GM12878 (cell line): ENCODE results near the gene DTNA. TPM values are rescaled to one million over a fixed set of nuclear protein-coding genes. Genes with fewer than 3 reads are reported as not detected.

Experiments used
- ATAC-seq: fragments of 200-7000 bp; cut with Tn5 transposase; 3 replicates; pipeline ENCODE4 v1.9.1; 2020; ENCODE audit warnings: mild to moderate bottlenecking, moderate library complexity
- BruUV-seq: library from RNA; stranded (reverse); fragments of 400-500 nt; replicated peaks from 2 replicates; lab custom pipeline; 2021; lab: Mats Ljungman, UMichigan
- CTCF ChIA-PET: fragments of 300-600 bp; sonication (Branson Sonifier 250); formaldehyde crosslinking; extraction: SDS; loops from one replicate; lab custom pipeline; 2021; ENCODE audit warnings: inconsistent platforms; lab: Yijun Ruan, JAX
- POLR2A ChIA-PET: fragments of 350-600 bp; formaldehyde crosslinking; extraction: SDS; loops from one replicate; lab custom pipeline; 2021; ENCODE audit warnings: inconsistent platforms; lab: Charles Lee
- RAD21 ChIA-PET: fragments of 300-600 bp; sonication (Branson Sonifier 250); formaldehyde crosslinking; loops from one replicate; lab custom pipeline; 2023; ENCODE audit warnings: antibody characterized with exemption; ENCODE audit not compliant: unreplicated experiment; lab: Charles Lee
- SMC1A ChIA-PET: fragments of 300-600 bp; sonication (Branson Sonifier 250); formaldehyde crosslinking; loops from one replicate; lab custom pipeline; 2023; ENCODE audit not compliant: unreplicated experiment, uncharacterized antibody; lab: Charles Lee
- DNase-seq: peaks from one replicate; pipeline ENCODE4 v3.0.0-alpha.2; 2011; ENCODE audit warnings: low read depth, low spot score
- FAIRE-seq: peaks from 3 replicates; lab custom pipeline; 2011; peaks lifted over from hg19 to GRCh38; lab: Jason Lieb, UNC
- H2AFZ ChIP-seq: 2 replicates; pipeline ENCODE4 v1.6.0; 2011; ENCODE audit warnings: low read depth, low read length, control low read depth; ENCODE audit not compliant: control insufficient read depth
- H3K27ac ChIP-seq: 2 replicates; pipeline ENCODE4 v1.5.1; 2011; ENCODE audit warnings: control low read depth; ENCODE audit not compliant: control insufficient read depth, insufficient read depth
- H3K27me3 ChIP-seq, 2 experiments: replicated peaks in 1 of 2; 2 replicates each; pipeline versions ENCODE4 v1.6.0 to v1.6.1; 2011; ENCODE audit warnings: low read length in 1 of 2; ENCODE audit not compliant: control insufficient read depth in 2 of 2, insufficient read depth in 2 of 2
- H3K36me3 ChIP-seq, 2 experiments: 2 replicates each; pipeline ENCODE4 v1.5.1; 2011; ENCODE audit warnings: low read length in 1 of 2; ENCODE audit not compliant: control insufficient read depth in 2 of 2, insufficient read depth in 2 of 2
- H3K4me1 ChIP-seq: 2 replicates; pipeline ENCODE4 v1.6.1; 2011; ENCODE audit warnings: mild to moderate bottlenecking, low read length, moderate library complexity, mixed read lengths; ENCODE audit not compliant: control insufficient read depth, insufficient read depth
- H3K4me2 ChIP-seq: 2 replicates; pipeline ENCODE4 v1.6.0; 2011; ENCODE audit warnings: control low read depth; ENCODE audit not compliant: control insufficient read depth, insufficient read depth
- H3K4me3 ChIP-seq: fragments of 200-600 bp; sonication (generic); 2 replicates; pipeline ENCODE4 v1.5.1; 2016
- H3K79me2 ChIP-seq: 2 replicates; pipeline ENCODE4 v1.6.0; 2011; ENCODE audit warnings: low read length; ENCODE audit not compliant: control insufficient read depth, insufficient read depth
- H3K9ac ChIP-seq: 2 replicates; pipeline ENCODE4 v1.8.0; 2011; ENCODE audit warnings: low read length, control low read depth, mixed read lengths; ENCODE audit not compliant: control insufficient read depth, insufficient read depth
- H3K9me3 ChIP-seq: replicated peaks from 3 replicates; pipeline ENCODE4 v1.5.1; 2011; ENCODE audit warnings: mild to moderate bottlenecking, low read length; ENCODE audit not compliant: control insufficient read depth, insufficient read depth
- H4K20me1 ChIP-seq: 2 replicates; pipeline ENCODE4 v1.6.0; 2011; ENCODE audit not compliant: control insufficient read depth, insufficient read depth
- CBFB ChIP-seq: IDR thresholded peaks from 2 replicates; pipeline ENCODE4 v1.6.1; 2016; ENCODE audit warnings: antibody characterized with exemption, low read depth
- CREM ChIP-seq: IDR thresholded peaks from 2 replicates; pipeline ENCODE4 v1.6.1; 2014; ENCODE audit warnings: antibody characterized with exemption, low read depth
- EGR1 ChIP-seq, 2 experiments: IDR thresholded peaks; 1 replicate in 1 of 2; 2 replicates in 1 of 2; pipeline ENCODE4 v1.6.1; 2011 to 2012; ENCODE audit warnings: low read depth in 2 of 2, low read length in 2 of 2, borderline replicate concordance in 1 of 2, mild to moderate bottlenecking in 1 of 2, moderate library complexity in 1 of 2
- GABPA ChIP-seq: IDR thresholded peaks from 2 replicates; pipeline ENCODE4 v1.6.1; 2014; ENCODE audit warnings: antibody characterized with exemption, low read depth, mild to moderate bottlenecking, inconsistent platforms
- HDAC2 ChIP-seq: fragments of 200-600 bp; sonication (generic); IDR thresholded peaks from 2 replicates; pipeline ENCODE4 v1.6.1; 2017
- IKZF2 ChIP-seq, 2 experiments: fragments of 450-650 bp; IDR thresholded peaks; 2 replicates each; pipeline ENCODE4 v1.6.1; 2017; ENCODE audit warnings: mild to moderate bottlenecking in 2 of 2, moderate library complexity in 2 of 2
- NR2C2 ChIP-seq: IDR thresholded peaks from 2 replicates; pipeline ENCODE4 v1.6.1; 2011; ENCODE audit warnings: borderline replicate concordance, low read depth; ENCODE audit not compliant: control insufficient read depth, insufficient read length
- POLR2AphosphoS5 ChIP-seq: IDR thresholded peaks from 2 replicates; pipeline ENCODE4 v1.6.1; 2011; ENCODE audit warnings: mild to moderate bottlenecking, low read length, inconsistent platforms
- STAT1 ChIP-seq: fragments of 450-650 bp; conservative IDR thresholded peaks from 2 replicates; pipeline ENCODE4 v1.6.1; 2014; ENCODE audit warnings: antibody characterized with exemption, mild to moderate bottlenecking
- TAF1 ChIP-seq: IDR thresholded peaks from 2 replicates; pipeline ENCODE4 v1.6.1; 2011; ENCODE audit warnings: mild to moderate bottlenecking, low read depth, low read length, borderline replicate concordance
- ZSCAN29 ChIP-seq: fragments of 450-650 bp; IDR thresholded peaks from 2 replicates; pipeline ENCODE4 v1.6.1; 2017; ENCODE audit warnings: mild to moderate bottlenecking, moderate library complexity
- WGBS: methylation state at CpG from one replicate; pipeline ENCODE4 v1.1.6; 2016; ENCODE audit warnings: low lambda C conversion rate; ENCODE audit not compliant: insufficient replicate concordance, insufficient coverage; ENCODE audit errors: missing lambda C conversion rate; 5-methylcytosine and 5-hydroxymethylcytosine counted together
- in situ Hi-C: fragments of 300-500 bp; cut with MboI; formaldehyde crosslinking; loops from 9 replicates; pipeline ENCODE4 v1.14.3; 2018; ENCODE audit warnings: mixed read lengths
- intact Hi-C: fragments of 100-400 bp; cut with micrococcal nuclease; formaldehyde crosslinking; loops from one replicate; pipeline ENCODE4 v1.14.2; 2022; ENCODE audit not compliant: unreplicated experiment
- polyA plus RNA-seq, 11 experiments: library from polyadenylated mRNA; depleted of rRNA in 4 of 11; unstranded in 6 of 11; stranded (reverse) in 5 of 11; fragments of >200 nt; fragmentation: Nextera tagmentation in 4 of 11; fragmentation: Illumina TruSeq in 1 of 11; extraction: Ambion mirVana in 4 of 11; extraction: Trizol in 1 of 11; gene quantifications; 1 replicate in 1 of 11; 2 replicates in 10 of 11; pipeline versions ENCODE4 v1.2.1 to v1.2.3, GENCODE V29; 2011 to 2016; ENCODE audit warnings: inconsistent platforms in 2 of 11, missing spikeins in 2 of 11, low read depth in 1 of 11
- total RNA-seq, 4 experiments: library from RNA; depleted of rRNA in 3 of 4; stranded (reverse); fragments of >200 nt in 3 of 4; fragmentation: Illumina TruSeq in 1 of 4; extraction: Trizol in 1 of 4; gene quantifications; 2 replicates each; pipeline versions ENCODE4 v1.2.1 to v1.2.3, GENCODE V29; 2013 to 2021
- TF ChIP-seq, protein P1 (sequence below): fragments of 450-650 bp; IDR thresholded peaks from 2 replicates; pipeline ENCODE4 v1.6.1; 2014; ENCODE audit warnings: mild to moderate bottlenecking
- TF ChIP-seq, protein P2 (sequence below): fragments of 450-650 bp; IDR thresholded peaks from 2 replicates; pipeline ENCODE4 v1.6.1; 2017; ENCODE audit warnings: borderline replicate concordance
- TF ChIP-seq, protein P3 (sequence below): fragments of 450-650 bp; formaldehyde crosslinking; IDR thresholded peaks from 2 replicates; pipeline ENCODE4 v1.5.0; 2022; ENCODE audit warnings: mild to moderate bottlenecking, missing genetic modification characterization
- TF ChIP-seq, protein P4 (sequence below): fragments of 450-650 bp; IDR thresholded peaks from 2 replicates; pipeline ENCODE4 v1.6.1; 2018; ENCODE audit warnings: mild to moderate bottlenecking, low read depth, moderate library complexity; ENCODE audit not compliant: partially characterized antibody
- TF ChIP-seq, protein P5 (sequence below): IDR thresholded peaks from 2 replicates; pipeline ENCODE4 v1.6.1; 2012; ENCODE audit warnings: low read depth, low read length, improper control_type of control experiment

Gene DTNA
- total and polyA plus RNA-seq, 10 of the 15 experiments (the other 5 are each of a cell fraction or from before 2014, with no cell fraction given): 0.26 to 8.6 (median 0.53) TPM

DNA sequence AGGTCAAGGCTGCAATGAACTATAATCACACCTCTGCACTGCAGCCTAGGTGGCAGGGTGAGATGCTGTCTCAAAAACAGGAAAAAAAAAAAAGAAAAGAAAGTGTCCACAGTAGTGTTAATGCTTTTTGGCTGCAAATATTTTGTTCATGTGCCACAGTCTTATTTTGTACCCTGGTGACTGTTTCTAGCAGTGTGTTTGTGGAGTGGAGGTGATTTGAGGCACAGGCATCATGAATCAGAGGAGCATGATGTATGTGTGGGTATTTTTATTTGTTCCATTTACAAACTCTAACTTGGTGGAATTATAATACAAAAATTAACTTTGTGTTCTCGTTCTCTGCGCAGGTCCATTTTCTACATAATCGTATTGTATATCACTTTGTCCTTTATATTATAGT is 30.6 kb downstream of the DTNA start:
- no peak overlapping the region for H3K4me3 ChIP-seq
- FAIRE-seq (no peak), DNase-seq (no peak), ATAC-seq (no peak)
- intact Hi-C loops: no loop called here
- ChIA-PET RAD21 (no interaction called here), CTCF (interaction anchor here (0.6 kb wide), 1 partner anchor 8 kb away, joined by 3 read pairs; no protein-coding TSS in a partner anchor), SMC1A (interaction anchor here (0.8 to 1.0 kb wide), 2 partner anchors 10 to 41 kb away, joined by 3 read pairs; no protein-coding TSS in a partner anchor), POLR2A (no interaction called here)
- in situ Hi-C loops: no loop called here
- H3K4me2 ChIP-seq: no peak overlapping the region
- H2AFZ ChIP-seq: no peak overlapping the region
- H3K9ac ChIP-seq: no peak overlapping the region
- H3K27ac ChIP-seq: no peak overlapping the region
- no peaks in the 10 kb centered on the region for H3K27me3 ChIP-seq
- no peaks in the 10 kb centered on the region for H3K9me3 ChIP-seq
- H3K4me1 ChIP-seq: no peaks in the 10 kb centered on the region
- WGBS: 47% methylated on average over 3 of the region's 3 CpGs
- H3K36me3 ChIP-seq: no peaks in the 10 kb centered on the region
- no peaks in the 10 kb centered on the region for H3K79me2 ChIP-seq
- no peaks in the 10 kb centered on the region for H4K20me1 ChIP-seq
- BruUV-seq: no TSS peak
- no peak for TF ChIP-seq IKZF2 (IDR thresholded peaks at IDR 0.05)
- no peak for TF ChIP-seq EGR1 (IDR thresholded peaks at IDR 0.05; ENCODE audit: borderline replicate concordance in 1 of 2, low read depth in 2 of 2, low read length in 2 of 2)
- TF ChIP-seq CREM: no peak
- no peak for TF ChIP-seq CBFB
- TF ChIP-seq NR2C2: no peak
- TF ChIP-seq TAF1: no peak
- TF ChIP-seq, protein P1, sequence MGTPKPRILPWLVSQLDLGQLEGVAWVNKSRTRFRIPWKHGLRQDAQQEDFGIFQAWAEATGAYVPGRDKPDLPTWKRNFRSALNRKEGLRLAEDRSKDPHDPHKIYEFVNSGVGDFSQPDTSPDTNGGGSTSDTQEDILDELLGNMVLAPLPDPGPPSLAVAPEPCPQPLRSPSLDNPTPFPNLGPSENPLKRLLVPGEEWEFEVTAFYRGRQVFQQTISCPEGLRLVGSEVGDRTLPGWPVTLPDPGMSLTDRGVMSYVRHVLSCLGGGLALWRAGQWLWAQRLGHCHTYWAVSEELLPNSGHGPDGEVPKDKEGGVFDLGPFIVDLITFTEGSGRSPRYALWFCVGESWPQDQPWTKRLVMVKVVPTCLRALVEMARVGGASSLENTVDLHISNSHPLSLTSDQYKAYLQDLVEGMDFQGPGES: no peak
- TF ChIP-seq, protein P2, sequence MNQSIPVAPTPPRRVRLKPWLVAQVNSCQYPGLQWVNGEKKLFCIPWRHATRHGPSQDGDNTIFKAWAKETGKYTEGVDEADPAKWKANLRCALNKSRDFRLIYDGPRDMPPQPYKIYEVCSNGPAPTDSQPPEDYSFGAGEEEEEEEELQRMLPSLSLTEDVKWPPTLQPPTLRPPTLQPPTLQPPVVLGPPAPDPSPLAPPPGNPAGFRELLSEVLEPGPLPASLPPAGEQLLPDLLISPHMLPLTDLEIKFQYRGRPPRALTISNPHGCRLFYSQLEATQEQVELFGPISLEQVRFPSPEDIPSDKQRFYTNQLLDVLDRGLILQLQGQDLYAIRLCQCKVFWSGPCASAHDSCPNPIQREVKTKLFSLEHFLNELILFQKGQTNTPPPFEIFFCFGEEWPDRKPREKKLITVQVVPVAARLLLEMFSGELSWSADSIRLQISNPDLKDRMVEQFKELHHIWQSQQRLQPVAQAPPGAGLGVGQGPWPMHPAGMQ: no peak
- no peak for TF ChIP-seq POLR2AphosphoS5
- TF ChIP-seq, protein P3, sequence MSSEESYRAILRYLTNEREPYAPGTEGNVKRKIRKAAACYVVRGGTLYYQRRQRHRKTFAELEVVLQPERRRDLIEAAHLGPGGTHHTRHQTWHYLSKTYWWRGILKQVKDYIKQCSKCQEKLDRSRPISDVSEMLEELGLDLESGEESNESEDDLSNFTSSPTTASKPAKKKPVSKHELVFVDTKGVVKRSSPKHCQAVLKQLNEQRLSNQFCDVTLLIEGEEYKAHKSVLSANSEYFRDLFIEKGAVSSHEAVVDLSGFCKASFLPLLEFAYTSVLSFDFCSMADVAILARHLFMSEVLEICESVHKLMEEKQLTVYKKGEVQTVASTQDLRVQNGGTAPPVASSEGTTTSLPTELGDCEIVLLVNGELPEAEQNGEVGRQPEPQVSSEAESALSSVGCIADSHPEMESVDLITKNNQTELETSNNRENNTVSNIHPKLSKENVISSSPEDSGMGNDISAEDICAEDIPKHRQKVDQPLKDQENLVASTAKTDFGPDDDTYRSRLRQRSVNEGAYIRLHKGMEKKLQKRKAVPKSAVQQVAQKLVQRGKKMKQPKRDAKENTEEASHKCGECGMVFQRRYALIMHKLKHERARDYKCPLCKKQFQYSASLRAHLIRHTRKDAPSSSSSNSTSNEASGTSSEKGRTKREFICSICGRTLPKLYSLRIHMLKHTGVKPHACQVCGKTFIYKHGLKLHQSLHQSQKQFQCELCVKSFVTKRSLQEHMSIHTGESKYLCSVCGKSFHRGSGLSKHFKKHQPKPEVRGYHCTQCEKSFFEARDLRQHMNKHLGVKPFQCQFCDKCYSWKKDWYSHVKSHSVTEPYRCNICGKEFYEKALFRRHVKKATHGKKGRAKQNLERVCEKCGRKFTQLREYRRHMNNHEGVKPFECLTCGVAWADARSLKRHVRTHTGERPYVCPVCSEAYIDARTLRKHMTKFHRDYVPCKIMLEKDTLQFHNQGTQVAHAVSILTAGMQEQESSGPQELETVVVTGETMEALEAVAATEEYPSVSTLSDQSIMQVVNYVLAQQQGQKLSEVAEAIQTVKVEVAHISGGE (CRISPR knock-in tag): no peak
- TF ChIP-seq ZSCAN29: no peak
- no peak for TF ChIP-seq STAT1
- TF ChIP-seq, protein P4, sequence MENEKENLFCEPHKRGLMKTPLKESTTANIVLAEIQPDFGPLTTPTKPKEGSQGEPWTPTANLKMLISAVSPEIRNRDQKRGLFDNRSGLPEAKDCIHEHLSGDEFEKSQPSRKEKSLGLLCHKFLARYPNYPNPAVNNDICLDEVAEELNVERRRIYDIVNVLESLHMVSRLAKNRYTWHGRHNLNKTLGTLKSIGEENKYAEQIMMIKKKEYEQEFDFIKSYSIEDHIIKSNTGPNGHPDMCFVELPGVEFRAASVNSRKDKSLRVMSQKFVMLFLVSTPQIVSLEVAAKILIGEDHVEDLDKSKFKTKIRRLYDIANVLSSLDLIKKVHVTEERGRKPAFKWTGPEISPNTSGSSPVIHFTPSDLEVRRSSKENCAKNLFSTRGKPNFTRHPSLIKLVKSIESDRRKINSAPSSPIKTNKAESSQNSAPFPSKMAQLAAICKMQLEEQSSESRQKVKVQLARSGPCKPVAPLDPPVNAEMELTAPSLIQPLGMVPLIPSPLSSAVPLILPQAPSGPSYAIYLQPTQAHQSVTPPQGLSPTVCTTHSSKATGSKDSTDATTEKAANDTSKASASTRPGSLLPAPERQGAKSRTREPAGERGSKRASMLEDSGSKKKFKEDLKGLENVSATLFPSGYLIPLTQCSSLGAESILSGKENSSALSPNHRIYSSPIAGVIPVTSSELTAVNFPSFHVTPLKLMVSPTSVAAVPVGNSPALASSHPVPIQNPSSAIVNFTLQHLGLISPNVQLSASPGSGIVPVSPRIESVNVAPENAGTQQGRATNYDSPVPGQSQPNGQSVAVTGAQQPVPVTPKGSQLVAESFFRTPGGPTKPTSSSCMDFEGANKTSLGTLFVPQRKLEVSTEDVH: no peak
- TF ChIP-seq, protein P5, sequence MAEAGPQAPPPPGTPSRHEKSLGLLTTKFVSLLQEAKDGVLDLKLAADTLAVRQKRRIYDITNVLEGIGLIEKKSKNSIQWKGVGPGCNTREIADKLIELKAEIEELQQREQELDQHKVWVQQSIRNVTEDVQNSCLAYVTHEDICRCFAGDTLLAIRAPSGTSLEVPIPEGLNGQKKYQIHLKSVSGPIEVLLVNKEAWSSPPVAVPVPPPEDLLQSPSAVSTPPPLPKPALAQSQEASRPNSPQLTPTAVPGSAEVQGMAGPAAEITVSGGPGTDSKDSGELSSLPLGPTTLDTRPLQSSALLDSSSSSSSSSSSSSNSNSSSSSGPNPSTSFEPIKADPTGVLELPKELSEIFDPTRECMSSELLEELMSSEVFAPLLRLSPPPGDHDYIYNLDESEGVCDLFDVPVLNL: no peak
- TF ChIP-seq HDAC2: no peak
- no peak for TF ChIP-seq GABPA
